MM.1S (cell line): ENCODE measurements around the gene KLHL3.

ENCODE experiments used
- EZH2 ChIP-seq: fragments of 300-600 bp; sonication (generic); optimal IDR thresholded peaks from 2 replicates; pipeline ENCODE3; 2017; ENCODE audit warnings: low read depth, mild to moderate bottlenecking, antibody characterized with exemption, low read length, mixed read lengths
- TF ChIP-seq, protein P1 (sequence below): fragments of 300-600 bp; sonication (generic); IDR thresholded peaks from 2 replicates; pipeline ENCODE4 v1.5.1; 2016; ENCODE audit warnings: antibody characterized with exemption, low read length, mixed read lengths

DNA sequence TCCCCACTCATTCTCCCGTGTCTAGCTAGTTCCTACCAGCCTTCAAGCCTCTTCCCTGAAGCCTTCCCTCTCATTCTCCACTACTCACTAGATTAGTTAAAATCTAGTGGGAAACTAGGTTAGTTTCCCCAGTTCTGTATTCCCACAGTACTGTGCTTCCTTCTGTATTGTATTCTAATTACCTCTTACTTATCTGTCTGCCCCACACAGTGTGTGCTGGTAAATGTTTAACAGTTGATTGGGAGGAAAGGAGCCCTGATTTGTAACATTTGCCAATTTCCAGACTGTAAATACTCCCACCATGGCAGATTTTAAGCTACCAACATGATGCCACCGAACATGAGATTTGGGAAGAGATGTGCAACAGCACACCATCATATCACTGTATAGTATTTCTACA is 8.3 kb downstream of the KLHL3 start:
- TF ChIP-seq, protein P1, sequence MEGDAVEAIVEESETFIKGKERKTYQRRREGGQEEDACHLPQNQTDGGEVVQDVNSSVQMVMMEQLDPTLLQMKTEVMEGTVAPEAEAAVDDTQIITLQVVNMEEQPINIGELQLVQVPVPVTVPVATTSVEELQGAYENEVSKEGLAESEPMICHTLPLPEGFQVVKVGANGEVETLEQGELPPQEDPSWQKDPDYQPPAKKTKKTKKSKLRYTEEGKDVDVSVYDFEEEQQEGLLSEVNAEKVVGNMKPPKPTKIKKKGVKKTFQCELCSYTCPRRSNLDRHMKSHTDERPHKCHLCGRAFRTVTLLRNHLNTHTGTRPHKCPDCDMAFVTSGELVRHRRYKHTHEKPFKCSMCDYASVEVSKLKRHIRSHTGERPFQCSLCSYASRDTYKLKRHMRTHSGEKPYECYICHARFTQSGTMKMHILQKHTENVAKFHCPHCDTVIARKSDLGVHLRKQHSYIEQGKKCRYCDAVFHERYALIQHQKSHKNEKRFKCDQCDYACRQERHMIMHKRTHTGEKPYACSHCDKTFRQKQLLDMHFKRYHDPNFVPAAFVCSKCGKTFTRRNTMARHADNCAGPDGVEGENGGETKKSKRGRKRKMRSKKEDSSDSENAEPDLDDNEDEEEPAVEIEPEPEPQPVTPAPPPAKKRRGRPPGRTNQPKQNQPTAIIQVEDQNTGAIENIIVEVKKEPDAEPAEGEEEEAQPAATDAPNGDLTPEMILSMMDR = no peak
- no peak for TF ChIP-seq EZH2
